Pulmonary artery endothelial cell (primary cell): ENCODE measurements around the gene MXRA8. TPM values are rescaled to one million over a fixed set of nuclear protein-coding genes. Genes with fewer than 3 reads are reported as not detected.

Experiments
- DNase-seq: peaks from one replicate; pipeline ENCODE4 v3.0.0-alpha.2; 2011; ENCODE audit warnings: low read depth, low spot score
- total RNA-seq: library from RNA; depleted of rRNA; stranded (reverse); fragments of >200 nt; gene quantifications from 2 replicates; pipeline ENCODE4 v1.2.3, GENCODE V29; 2014

MXRA8 gene
- total RNA-seq, 1 donor from 2014 or later: 0.99 TPM

DNA sequence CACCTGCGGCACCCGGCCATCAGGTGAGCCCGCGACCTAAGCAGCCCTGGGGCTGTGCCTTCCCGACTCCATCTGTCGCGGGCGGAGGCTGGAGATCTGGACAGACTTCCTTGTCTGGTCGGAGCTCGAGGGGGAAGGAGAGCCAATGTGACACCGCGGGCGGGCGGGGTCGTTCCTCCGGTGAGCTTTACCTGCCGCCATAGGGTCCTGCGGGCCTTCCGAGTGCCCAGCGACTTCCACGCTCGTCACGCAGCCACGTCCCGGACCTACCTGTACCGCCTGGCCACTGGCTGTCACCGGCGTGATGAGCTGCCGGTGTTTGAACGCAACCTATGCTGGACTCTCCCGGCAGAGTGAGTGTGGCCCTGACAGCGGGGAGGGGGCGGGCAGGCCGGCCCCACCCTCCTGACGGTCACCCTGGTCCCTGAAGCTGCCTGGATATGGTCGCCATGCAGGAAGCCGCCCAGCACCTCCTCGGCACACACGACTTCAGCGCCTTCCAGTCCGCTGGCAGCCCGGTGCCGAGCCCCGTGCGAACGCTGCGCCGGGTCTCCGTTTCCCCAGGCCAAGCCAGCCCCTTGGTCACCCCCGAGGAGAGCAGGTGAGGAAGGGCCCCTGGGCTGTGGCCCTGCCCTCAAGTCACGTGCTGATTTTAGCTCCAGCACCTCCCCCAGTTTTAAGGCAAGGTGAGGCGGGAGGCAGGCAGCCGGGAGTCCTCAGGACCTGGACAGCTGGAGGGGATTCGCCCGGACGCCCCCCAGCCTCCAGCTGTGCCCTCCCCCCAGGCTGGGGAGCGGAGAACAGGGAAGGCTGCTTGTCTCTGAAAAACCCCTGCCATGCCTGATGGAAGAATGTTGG lies 48.9 kb downstream of the MXRA8 start:
- DNase-seq: no peak

DNA sequence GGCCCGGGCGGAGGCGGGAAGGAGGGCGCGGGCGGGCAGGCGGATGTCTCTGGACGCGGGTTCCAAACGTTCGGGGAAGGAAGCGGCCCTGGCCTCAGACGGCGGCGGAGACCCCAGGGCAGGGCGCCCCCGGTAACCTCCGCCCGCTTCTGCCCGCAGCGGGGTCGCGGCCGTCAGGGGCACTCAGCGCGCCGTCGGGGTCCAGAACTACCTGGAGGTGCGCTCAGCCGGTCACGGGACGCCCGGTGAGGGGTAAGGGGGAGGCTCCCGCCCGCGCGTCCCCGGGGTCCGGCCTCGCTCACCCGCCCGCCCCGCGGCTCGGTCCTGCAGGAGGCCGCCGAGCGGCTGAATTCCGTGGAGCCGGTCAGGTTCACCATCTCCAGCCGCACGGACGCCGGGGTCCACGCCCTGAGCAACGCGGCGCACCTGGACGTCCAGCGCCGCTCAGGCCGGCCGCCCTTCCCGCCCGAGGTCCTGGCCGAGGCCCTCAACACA lies 49.6 kb downstream of the MXRA8 start:
- no peak for DNase-seq

DNA sequence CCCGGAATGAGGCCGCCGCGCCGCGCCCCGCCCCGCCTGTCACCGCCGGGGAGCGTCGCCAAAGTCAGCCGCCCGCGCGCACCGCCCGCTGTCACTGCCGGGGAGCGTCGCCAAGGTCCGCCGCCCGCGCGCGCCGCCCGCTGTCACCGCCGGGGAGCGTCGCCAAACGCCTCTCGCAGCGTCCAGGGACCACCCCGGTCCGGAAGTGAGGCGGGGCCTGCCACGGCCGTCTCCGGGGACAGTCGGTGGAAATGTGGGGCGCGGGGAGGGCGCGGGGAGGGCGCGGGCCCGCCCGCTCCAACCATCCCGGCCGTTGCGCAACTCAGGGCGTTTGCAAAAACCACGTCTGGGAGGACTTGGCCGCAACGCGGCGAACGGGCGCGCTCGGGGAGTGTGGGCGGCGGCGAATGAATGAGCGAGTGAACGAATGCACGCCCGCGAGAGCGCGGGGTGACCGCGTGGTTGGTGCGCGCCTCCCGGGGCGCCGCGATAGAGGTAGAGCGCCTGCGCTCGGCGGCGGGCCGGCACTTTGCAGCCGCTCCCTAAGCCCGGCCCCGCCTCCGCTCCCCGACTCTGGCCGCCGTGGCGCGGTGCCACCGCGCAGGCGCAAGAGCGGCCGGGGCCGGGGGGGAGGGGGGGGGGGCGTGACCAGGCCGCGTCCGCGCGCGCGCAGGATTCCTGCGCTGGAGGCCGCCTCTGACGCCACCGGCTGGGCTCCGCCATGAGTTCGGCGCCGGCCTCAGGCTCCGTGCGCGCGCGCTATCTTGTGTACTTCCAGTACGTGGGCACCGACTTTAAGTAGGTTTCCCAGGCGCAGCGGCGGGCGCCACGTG lies 50.2 kb downstream of the MXRA8 start, which contains the start of the genes ACAP3 and PUSL1:
Gene ACAP3, minus strand, starts transcription at position 8 of the 833 bp plus-strand sequence. CDS start 115 bp downstream, outside the sequence.
Gene PUSL1, plus strand, starts transcription at position 675 of the 833 bp plus-strand sequence. Its CDS starts 47 bp downstream, at position 722.
- DNase-seq: peak; percentile 54

DNA sequence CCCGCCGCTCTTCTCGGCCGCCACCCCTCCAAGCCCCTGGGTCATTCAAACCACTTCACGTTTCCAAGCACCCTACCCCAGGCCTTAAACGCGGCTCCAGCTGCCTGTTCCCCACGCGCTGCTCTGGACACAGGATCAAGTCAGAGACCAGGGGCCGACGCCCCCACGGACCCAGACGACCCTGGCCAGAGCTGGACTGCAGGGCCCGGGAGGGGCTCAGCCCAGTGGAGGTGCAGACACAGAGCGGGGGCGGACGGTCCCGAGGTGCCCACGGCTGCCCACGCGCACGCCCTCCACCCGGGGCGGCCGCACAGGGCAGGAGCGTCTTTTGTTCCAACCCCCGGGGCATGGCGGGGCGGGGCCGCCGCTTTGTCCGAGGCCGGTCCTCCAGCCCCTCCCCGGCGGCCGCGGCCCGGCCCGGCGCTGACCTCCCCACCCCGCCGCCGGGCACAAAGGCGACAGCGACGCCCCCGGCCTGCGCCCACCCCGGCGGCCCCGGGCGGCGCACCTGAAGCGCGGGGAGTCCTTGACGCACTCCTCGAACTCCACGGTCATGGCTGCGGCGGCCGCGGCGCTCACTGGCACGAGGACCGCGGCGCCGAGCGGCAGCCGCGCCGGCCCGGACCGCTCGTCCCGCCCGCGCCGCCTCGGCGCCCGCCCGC lies 51.0 kb downstream of the MXRA8 start:
- no peak for DNase-seq

DNA sequence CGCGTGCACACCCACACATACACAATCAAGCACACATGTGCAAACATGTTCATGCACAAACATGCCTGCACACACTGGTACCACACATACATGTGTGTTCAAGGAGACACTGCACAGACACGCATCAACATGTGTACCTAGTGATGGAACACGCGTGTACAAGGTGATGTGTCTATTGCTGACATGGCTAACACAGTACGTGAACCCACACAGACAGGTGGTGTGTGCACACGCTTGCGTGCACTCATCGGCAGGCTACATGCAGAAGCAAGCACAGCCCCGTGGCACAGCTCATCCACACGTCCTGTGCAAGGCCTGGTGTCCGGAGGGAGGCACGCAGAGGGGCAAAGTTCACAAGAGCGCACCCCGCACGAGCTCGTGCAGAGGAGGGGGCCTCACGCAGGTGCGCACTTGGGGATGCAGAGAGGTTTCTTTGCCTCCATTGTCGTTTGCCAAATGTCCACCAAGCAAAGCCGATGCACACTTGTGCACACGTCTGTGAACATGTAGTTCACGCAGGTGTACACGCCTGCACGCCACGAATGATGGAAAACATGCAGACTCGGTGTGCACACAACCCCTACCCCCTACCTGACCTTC lies 51.6 kb downstream of the MXRA8 start:
- no peak for DNase-seq

DNA sequence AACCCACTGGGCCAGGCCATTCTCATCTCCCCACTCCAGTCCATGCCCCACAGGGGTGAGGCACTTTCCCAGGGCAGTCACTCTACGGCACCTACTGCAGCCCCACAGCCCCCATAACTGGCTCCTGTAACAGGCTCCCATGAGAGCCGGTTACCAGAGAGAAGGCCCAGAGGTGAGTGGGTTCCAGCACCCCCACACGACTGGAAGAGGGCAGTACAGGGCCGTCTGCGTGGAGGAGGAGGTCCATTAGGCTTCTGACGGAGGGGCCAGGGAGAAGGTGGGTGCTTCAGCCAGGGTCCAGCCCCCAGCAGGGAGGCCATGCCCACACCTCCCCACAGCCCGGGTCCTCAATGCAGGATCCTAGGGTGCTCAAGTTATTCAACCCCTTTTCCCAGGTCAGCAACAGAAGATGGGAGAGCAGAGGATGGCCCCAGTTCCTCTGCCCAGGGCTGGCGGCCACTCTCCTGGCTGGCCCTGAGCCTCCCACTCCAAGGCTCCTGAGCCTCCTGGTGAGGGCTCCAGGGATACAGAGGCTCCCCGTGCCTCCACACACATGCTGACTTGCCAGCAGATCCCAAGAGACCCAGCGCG lies 52.2 kb downstream of the MXRA8 start:
- DNase-seq: no peak

DNA sequence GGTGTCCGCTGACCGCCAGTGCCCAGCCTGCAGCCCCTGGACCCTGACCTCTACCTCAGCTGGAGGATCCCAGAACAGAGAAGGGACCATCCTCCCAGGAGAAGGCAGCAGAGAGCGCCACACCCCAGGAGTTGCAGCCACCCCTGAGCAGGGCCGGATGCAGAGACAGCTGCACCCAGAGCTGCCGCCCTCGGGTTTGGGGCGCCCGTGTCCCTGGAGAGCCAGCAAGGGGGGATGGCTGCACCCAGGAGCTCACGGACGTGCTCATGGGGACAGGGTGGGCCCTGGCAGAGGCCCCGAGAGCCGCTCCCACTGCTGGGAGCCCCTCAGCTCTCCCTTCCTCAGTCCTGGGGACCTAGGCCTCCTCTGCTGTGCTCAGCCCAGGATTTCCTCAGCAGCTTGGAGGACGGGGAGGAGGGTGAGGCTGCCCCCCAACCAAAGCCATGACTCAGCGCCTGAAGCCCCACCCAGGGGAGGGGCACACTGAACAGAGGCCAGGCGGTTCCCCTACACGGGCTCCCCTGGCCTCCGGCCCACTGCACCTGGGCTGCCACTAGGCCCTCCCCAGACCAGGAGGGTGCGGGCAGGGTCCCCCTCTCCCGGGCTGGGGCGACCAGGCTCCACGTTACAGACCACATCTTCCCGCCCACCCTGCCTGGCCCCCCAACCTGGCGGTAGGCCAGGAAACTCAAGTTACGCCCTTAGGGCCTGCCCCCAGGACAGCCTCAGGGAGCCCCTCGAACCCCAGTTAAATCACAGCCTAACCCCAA lies 52.9 kb downstream of the MXRA8 start:
- no peak for DNase-seq

DNA sequence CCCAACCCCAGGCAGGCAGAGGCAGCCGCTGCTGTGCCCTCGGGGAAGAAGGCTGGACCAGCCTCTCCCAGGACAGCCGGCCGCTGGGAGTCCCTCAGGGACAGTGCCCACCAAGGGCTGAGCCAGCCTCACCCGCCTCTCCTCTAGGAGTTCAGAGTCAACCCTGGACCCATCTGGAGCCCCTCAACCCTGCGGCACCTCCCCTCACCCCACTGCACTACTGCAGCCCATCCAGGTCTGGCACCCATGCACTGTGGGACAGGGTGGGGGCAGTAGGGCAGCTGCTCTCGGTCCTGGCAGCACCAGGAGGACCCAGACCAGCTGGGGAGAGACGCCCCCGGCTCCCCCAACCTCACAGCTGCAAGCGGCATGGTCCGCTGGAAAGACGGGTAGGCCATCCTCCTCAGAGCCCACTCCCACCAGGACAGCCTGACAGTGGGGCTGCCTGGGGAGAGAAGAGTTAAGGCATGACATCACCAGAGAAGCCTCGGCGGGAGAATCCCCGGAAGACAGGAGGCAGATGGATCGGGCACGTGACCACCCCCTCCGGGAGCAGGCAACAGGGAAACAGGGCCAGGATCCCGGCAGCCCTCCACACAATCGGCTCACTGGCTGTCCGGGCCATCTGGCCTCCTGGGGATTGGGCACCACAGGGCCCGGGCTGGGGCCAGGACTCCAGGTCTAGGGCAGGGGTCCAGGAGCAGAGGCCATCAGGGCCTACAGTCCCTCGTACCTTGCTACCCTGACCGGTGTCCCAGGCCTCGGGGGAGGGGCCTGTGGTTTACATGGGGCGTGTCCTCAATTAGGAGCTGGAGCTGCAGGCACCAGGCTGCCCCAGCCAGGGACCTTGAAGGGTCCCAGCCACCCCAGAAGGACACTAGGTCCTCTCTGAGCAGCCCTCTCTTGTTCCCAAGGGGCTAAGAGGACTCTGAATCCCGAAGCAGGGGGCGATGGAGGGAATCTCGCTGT lies 53.7 kb downstream of the MXRA8 start:
- DNase-seq: no peak

DNA sequence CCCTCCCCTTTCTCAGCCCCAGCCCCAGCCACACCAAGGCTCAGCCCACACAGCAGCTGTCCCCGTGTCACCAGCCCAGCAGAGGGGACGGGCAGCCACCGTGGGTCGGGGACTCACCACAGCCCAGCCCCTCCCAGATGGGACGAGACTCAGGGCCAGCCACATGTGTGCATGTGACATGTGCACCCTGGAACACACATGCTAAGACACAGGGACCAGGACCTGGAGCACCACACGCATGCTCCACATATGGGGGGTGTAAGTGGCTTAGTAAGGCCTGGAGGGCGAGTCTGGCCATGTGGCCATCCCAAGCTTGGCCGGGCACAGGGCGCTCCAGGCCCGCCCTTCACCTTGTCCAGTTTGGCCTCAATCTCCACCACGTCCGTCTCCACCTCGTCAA lies 54.6 kb downstream of the MXRA8 start:
- no peak for DNase-seq

DNA sequence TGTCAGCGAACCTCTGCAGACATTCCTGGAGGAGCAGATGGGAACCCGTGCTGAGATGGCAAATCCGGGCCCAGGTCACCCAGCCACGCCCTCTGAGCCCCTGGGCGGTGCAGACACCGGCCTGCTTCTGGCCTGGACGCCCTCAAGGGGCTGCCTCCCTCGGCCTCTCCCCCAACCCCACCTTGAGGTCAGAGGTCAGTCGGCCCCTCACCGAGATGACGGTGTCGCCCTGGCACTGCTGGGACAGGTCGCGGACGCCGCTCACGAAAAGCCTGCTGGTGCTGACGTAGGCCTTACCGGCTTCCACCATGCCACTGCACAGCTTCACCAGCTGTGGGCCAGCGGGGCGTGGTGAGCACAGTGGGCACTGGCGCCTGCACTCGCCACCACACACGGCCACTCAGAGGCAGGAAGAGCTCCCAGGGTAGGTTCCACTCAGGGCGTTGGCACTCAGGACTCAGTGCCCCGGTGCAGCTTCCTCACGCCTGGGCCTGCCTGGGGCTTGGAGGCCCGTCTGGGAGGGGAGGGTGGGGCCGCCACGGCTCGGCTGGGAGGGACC lies 55.3 kb downstream of the MXRA8 start:
- DNase-seq: no peak

Other genes with a start within 250 kb of the MXRA8 start
- 6.1 and 6.7 TPM in 2 replicates for gene C1orf159, start 242.5 kb downstream of the MXRA8 start, total RNA-seq
- not detected in 2 replicates for gene TTLL10, start 184.7 kb downstream of the MXRA8 start, total RNA-seq
- 0.18 TPM in 1 of 2 replicates, not detected in the other for gene TNFRSF18, start 152.0 kb downstream of the MXRA8 start, total RNA-seq
- gene TNFRSF4, start 144.4 kb downstream of the MXRA8 start, total RNA-seq: 0.79 and 1.2 TPM in 2 replicates
- 116 TPM in 2 replicates for gene SDF4, start 126.6 kb downstream of the MXRA8 start, total RNA-seq
- 28.9 and 31.5 TPM in 2 replicates for gene B3GALT6, start 126.3 kb downstream of the MXRA8 start, total RNA-seq
- 0.33 TPM in 1 of 2 replicates, not detected in the other for gene C1QTNF12, start 111.8 kb downstream of the MXRA8 start, total RNA-seq
- gene UBE2J2, start 84.7 kb downstream of the MXRA8 start, total RNA-seq: 47.9 and 63.2 TPM in 2 replicates
- gene SCNN1D, start 78.1 kb downstream of the MXRA8 start, total RNA-seq: 0.33 and 0.46 TPM in 2 replicates
- 16.2 and 17.4 TPM in 2 replicates for gene ACAP3, start 50.6 kb downstream of the MXRA8 start, total RNA-seq
- 18.1 and 19.9 TPM in 2 replicates for gene PUSL1, start 50.0 kb downstream of the MXRA8 start, total RNA-seq
- 72.4 and 76.0 TPM in 2 replicates for gene INTS11, start 33.9 kb downstream of the MXRA8 start, total RNA-seq
- 12.3 and 14.0 TPM in 2 replicates for gene CPTP, start 33.8 kb downstream of the MXRA8 start, total RNA-seq
- 0.13 and 0.25 TPM in 2 replicates for gene TAS1R3, start 27.3 kb downstream of the MXRA8 start, total RNA-seq
- 57.5 and 60.5 TPM in 2 replicates for gene DVL1, start 9.1 kb downstream of the MXRA8 start, total RNA-seq
- 115 and 129 TPM in 2 replicates for gene AURKAIP1, start 16.7 kb upstream of the MXRA8 start, total RNA-seq
- gene CCNL2, start 40.8 kb upstream of the MXRA8 start, total RNA-seq: 96.5 and 105 TPM in 2 replicates
- 116 and 132 TPM in 2 replicates for gene MRPL20, start 48.7 kb upstream of the MXRA8 start, total RNA-seq
- 0.07 and 0.14 TPM in 2 replicates for gene ANKRD65, start 62.7 kb upstream of the MXRA8 start, total RNA-seq
- 1.6 and 1.7 TPM in 2 replicates for gene VWA1, start 77.1 kb upstream of the MXRA8 start, total RNA-seq
- gene ATAD3C, start 91.1 kb upstream of the MXRA8 start, total RNA-seq: 0.20 TPM in 1 of 2 replicates, not detected in the other
- 23.6 and 32.2 TPM in 2 replicates for gene ATAD3B, start 113.2 kb upstream of the MXRA8 start, total RNA-seq
- 64.1 and 64.7 TPM in 2 replicates for gene ATAD3A, start 153.6 kb upstream of the MXRA8 start, total RNA-seq
- gene TMEM240, start 182.1 kb upstream of the MXRA8 start, total RNA-seq: 2.2 and 3.0 TPM in 2 replicates
- gene SSU72, start 216.3 kb upstream of the MXRA8 start, total RNA-seq: 75.0 and 92.4 TPM in 2 replicates
- 0.14 and 0.33 TPM in 2 replicates for gene FNDC10, start 241.6 kb upstream of the MXRA8 start, total RNA-seq